Neural cell (in vitro differentiated cells): Measurements from ENCODE around the gene NXPE1.

ENCODE experiments used
- CTCF ChIP-seq: fragments of 450-650 bp; IDR thresholded peaks from 2 replicates; pipeline ENCODE4 v1.5.1; 2014; ENCODE audit warnings: antibody characterized with exemption, mild to moderate bottlenecking, moderate library complexity; ENCODE audit not compliant: poor library complexity, severe bottlenecking
- EP300 ChIP-seq: fragments of 450-650 bp; conservative IDR thresholded peaks from 2 replicates; pipeline ENCODE4 v1.6.1; 2014; ENCODE audit warnings: antibody characterized with exemption, mild to moderate bottlenecking, moderate library complexity; ENCODE audit not compliant: poor library complexity, severe bottlenecking
- EZH2 ChIP-seq: fragments of 200-600, 300-800 bp; shearing (Covaris generic), sonication (generic); IDR thresholded peaks from 2 replicates; pipeline ENCODE4 v1.6.1; 2014; ENCODE audit warnings: antibody characterized with exemption, low read length, borderline replicate concordance, mild to moderate bottlenecking; ENCODE audit not compliant: insufficient read depth, poor library complexity, severe bottlenecking
- MXI1 ChIP-seq: fragments of 450-650 bp; conservative IDR thresholded peaks from 2 replicates; pipeline ENCODE4 v1.6.1; 2014; ENCODE audit warnings: antibody characterized with exemption, mild to moderate bottlenecking; ENCODE audit not compliant: poor library complexity, severe bottlenecking
- POLR2AphosphoS5 ChIP-seq: IDR thresholded peaks from 2 replicates; pipeline ENCODE4 v1.6.1; 2012
- RAD21 ChIP-seq: fragments of 450-650 bp; conservative IDR thresholded peaks from 2 replicates; pipeline ENCODE4 v1.6.1; 2014; ENCODE audit warnings: antibody characterized with exemption, mild to moderate bottlenecking, moderate library complexity
- REST ChIP-seq: IDR thresholded peaks from 2 replicates; pipeline ENCODE4 v1.6.1; 2012; ENCODE audit warnings: borderline replicate concordance
- SMC3 ChIP-seq: fragments of 450-650 bp; conservative IDR thresholded peaks from 2 replicates; pipeline ENCODE4 v1.6.1; 2014; ENCODE audit warnings: antibody characterized with exemption, mild to moderate bottlenecking, moderate library complexity; ENCODE audit not compliant: poor library complexity
- TAF1 ChIP-seq: IDR thresholded peaks from 2 replicates; pipeline ENCODE4 v1.6.1; 2012; ENCODE audit warnings: low read depth

GRCh38 chr11:114566276-114566675 lies 6.6 kb upstream of the NXPE1 start:
- no peak for TF ChIP-seq CTCF
- TF ChIP-seq RAD21 = no peak
- no peak for TF ChIP-seq MXI1
- no peak for TF ChIP-seq TAF1
- TF ChIP-seq REST = no peak
- TF ChIP-seq EP300 = no peak
- TF ChIP-seq EZH2 = no peak
- no peak for TF ChIP-seq SMC3
- no peak for TF ChIP-seq POLR2AphosphoS5
